ENCODE results near the gene SLC1A2. TPM values are rescaled to one million over a fixed set of nuclear protein-coding genes. Genes with fewer than 3 reads are reported as not detected.

The SLC1A2 gene
- total and polyA plus RNA-seq, 2 experiments from 2014 or later = 0.70 to 2.8 TPM

DNA sequence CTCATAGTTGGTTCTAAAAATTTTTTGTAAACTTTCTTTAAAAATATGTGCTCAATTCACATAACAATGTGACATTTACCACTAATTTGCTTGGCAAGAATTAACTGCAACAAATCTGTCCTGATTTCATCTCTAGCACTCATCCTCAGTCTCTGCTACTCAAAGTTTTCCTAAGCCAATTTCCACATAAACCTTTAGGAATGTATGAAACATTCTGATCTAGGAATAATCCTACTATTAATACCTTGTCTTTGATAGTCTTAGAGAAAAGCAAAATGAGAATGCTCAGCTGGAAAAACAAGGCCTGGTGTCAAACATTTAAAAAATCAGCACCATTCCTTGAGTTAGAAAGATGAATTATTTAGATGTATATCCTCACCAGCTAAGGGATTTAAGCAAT is 166.1 kb downstream of the SLC1A2 start (continued):
- TF ChIP-seq, protein P1, sequence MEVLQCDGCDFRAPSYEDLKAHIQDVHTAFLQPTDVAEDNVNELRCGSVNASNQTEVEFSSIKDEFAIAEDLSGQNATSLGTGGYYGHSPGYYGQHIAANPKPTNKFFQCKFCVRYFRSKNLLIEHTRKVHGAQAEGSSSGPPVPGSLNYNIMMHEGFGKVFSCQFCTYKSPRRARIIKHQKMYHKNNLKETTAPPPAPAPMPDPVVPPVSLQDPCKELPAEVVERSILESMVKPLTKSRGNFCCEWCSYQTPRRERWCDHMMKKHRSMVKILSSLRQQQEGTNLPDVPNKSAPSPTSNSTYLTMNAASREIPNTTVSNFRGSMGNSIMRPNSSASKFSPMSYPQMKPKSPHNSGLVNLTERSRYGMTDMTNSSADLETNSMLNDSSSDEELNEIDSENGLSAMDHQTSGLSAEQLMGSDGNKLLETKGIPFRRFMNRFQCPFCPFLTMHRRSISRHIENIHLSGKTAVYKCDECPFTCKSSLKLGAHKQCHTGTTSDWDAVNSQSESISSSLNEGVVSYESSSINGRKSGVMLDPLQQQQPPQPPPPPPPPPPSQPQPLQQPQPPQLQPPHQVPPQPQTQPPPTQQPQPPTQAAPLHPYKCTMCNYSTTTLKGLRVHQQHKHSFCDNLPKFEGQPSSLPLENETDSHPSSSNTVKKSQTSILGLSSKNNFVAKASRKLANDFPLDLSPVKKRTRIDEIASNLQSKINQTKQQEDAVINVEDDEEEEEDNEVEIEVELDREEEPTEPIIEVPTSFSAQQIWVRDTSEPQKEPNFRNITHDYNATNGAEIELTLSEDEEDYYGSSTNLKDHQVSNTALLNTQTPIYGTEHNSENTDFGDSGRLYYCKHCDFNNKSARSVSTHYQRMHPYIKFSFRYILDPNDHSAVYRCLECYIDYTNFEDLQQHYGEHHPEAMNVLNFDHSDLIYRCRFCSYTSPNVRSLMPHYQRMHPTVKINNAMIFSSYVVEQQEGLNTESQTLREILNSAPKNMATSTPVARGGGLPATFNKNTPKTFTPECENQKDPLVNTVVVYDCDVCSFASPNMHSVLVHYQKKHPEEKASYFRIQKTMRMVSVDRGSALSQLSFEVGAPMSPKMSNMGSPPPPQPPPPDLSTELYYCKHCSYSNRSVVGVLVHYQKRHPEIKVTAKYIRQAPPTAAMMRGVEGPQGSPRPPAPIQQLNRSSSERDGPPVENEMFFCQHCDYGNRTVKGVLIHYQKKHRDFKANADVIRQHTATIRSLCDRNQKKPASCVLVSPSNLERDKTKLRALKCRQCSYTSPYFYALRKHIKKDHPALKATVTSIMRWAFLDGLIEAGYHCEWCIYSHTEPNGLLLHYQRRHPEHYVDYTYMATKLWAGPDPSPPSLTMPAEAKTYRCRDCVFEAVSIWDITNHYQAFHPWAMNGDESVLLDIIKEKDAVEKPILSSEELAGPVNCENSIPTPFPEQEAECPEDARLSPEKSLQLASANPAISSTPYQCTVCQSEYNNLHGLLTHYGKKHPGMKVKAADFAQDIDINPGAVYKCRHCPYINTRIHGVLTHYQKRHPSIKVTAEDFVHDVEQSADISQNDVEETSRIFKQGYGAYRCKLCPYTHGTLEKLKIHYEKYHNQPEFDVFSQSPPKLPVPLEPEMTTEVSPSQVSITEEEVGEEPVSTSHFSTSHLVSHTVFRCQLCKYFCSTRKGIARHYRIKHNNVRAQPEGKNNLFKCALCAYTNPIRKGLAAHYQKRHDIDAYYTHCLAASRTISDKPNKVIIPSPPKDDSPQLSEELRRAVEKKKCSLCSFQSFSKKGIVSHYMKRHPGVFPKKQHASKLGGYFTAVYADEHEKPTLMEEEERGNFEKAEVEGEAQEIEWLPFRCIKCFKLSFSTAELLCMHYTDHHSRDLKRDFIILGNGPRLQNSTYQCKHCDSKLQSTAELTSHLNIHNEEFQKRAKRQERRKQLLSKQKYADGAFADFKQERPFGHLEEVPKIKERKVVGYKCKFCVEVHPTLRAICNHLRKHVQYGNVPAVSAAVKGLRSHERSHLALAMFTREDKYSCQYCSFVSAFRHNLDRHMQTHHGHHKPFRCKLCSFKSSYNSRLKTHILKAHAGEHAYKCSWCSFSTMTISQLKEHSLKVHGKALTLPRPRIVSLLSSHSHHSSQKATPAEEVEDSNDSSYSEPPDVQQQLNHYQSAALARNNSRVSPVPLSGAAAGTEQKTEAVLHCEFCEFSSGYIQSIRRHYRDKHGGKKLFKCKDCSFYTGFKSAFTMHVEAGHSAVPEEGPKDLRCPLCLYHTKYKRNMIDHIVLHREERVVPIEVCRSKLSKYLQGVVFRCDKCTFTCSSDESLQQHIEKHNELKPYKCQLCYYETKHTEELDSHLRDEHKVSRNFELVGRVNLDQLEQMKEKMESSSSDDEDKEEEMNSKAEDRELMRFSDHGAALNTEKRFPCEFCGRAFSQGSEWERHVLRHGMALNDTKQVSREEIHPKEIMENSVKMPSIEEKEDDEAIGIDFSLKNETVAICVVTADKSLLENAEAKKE (CRISPR knock-in tag; IDR thresholded peaks at IDR 0.05) = no peak
- TF ChIP-seq EZH2phosphoT487 (IDR thresholded peaks at IDR 0.05; ENCODE audit: unreplicated experiment) = no peak
- no peak for TF ChIP-seq CREB1 (CRISPR knock-in tag; IDR thresholded peaks at IDR 0.05; ENCODE audit: low read depth)

DNA sequence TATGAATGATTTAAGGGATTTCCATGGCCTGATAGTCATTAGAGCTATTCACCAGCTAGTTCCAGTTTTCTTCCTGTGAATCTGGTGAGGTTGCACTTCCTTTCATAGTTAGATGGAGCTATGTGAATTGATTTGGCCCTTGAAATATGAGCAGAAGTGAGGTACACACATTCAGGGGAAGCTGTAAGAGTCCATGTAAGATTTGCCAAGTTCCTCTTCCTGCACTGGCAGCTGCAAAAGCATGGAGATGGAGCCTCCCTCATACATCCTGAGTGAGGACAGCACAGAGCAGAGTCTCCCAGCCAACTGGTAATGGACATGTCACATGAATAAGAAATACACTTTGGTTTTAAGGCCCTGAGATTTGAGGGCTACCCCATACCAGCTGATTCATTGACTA is 168.7 kb downstream of the SLC1A2 start:
- TF ChIP-seq, protein P2, sequence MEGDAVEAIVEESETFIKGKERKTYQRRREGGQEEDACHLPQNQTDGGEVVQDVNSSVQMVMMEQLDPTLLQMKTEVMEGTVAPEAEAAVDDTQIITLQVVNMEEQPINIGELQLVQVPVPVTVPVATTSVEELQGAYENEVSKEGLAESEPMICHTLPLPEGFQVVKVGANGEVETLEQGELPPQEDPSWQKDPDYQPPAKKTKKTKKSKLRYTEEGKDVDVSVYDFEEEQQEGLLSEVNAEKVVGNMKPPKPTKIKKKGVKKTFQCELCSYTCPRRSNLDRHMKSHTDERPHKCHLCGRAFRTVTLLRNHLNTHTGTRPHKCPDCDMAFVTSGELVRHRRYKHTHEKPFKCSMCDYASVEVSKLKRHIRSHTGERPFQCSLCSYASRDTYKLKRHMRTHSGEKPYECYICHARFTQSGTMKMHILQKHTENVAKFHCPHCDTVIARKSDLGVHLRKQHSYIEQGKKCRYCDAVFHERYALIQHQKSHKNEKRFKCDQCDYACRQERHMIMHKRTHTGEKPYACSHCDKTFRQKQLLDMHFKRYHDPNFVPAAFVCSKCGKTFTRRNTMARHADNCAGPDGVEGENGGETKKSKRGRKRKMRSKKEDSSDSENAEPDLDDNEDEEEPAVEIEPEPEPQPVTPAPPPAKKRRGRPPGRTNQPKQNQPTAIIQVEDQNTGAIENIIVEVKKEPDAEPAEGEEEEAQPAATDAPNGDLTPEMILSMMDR (conservative IDR thresholded peaks at IDR 0.05; ENCODE audit: low read depth in 2 of 2) = no peak
- TF ChIP-seq CREB1 (CRISPR knock-in tag; IDR thresholded peaks at IDR 0.05; ENCODE audit: low read depth) (no peak), STAT1 (IDR thresholded peaks at IDR 0.05; ENCODE audit: unreplicated experiment) (no peak)
- H3K4me2 ChIP-seq = no peak overlapping the region

More for the DNA sequence above, 168.7 kb downstream of the SLC1A2 start:
- Mint-ChIP-seq H3K36me3 (ENCODE audit: low read depth) (no peaks in the 10 kb centered on the region), H3K27me3 (ENCODE audit: insufficient read depth, low read depth, poor library complexity) (no peaks in the 10 kb centered on the region), H3K4me3 (no peak overlapping the region), H3K9me3 (no peaks in the 10 kb centered on the region), H3K27ac (no peak overlapping the region), H3K4me1 (no peaks in the 10 kb centered on the region)
- H3K36me3 ChIP-seq (ENCODE audit: insufficient read depth) = no peaks in the 10 kb centered on the region
- ATAC-seq (no peak), DNase-seq (ENCODE audit: low spot score) (no peak)
- no peaks in the 10 kb centered on the region for H3K4me1 ChIP-seq (ENCODE audit: insufficient read depth)
- no peaks in the 10 kb centered on the region for H3K79me2 ChIP-seq (replicated peaks; ENCODE audit: insufficient read depth)
- H3K27ac ChIP-seq (ENCODE audit: low read depth) = no peak overlapping the region
- no peaks in the 10 kb centered on the region for H3F3A ChIP-seq (replicated peaks; ENCODE audit: low read depth)
- no peak overlapping the region for H2AFZ ChIP-seq
- 0 out of 2 replicates have a peak, but pooled peaks cover 6% of the 10 kb centered on the region for H3K9me2 ChIP-seq (ENCODE audit: insufficient read depth)
- no peak overlapping the region for H3K4me3 ChIP-seq
- H4K20me1 ChIP-seq (replicated peaks; ENCODE audit: insufficient read depth) = no peaks in the 10 kb centered on the region
- no peaks in the 10 kb centered on the region for H3K27me3 ChIP-seq (ENCODE audit: insufficient read depth)

Measured in GM23338 (cell line).